Lower lobe of right lung (tissue), 2 donors: ENCODE measurements around the gene HPSE2. TPM values are rescaled to one million over a fixed set of nuclear protein-coding genes. Genes with fewer than 3 reads are reported as not detected.

Source experiments
- ATAC-seq, 2 donors: fragments of 200-7000 bp; cut with Tn5 transposase; one replicate each; pipeline ENCODE4 v1.9.1; 2020 to 2022; ENCODE audit warnings: mild to moderate bottlenecking in 2 of 2, moderate library complexity in 2 of 2
- DNase-seq: peaks from one replicate; pipeline ENCODE4 v3.0.0-alpha.2; 2020
- H3K27ac ChIP-seq: fragments of 200-600 bp; one replicate; pipeline ENCODE4 v1.8.0; 2022
- H3K27me3 ChIP-seq: fragments of 200-600 bp; one replicate; pipeline ENCODE4 v1.8.0; 2022; ENCODE audit warnings: low read depth
- H3K36me3 ChIP-seq: fragments of 200-600 bp; one replicate; pipeline ENCODE4 v1.8.0; 2022; ENCODE audit warnings: mild to moderate bottlenecking
- H3K4me1 ChIP-seq: fragments of 200-600 bp; one replicate; pipeline ENCODE4 v1.8.0; 2022
- H3K4me3 ChIP-seq: fragments of 200-600 bp; one replicate; pipeline ENCODE4 v1.8.0; 2022; ENCODE audit warnings: mild to moderate bottlenecking
- H3K9me3 ChIP-seq: fragments of 200-600 bp; one replicate; pipeline ENCODE4 v1.8.0; 2022
- CTCF ChIP-seq: fragments of 200-600 bp; IDR thresholded peaks from one replicate; pipeline ENCODE4 v1.8.0; 2022; ENCODE audit warnings: antibody characterized with exemption, mild to moderate bottlenecking
- intact Hi-C: fragments of 100-400 bp; cut with DNase I; formaldehyde crosslinking; loops from one replicate; pipeline ENCODE4 v1.11.0; 2022
- total RNA-seq: library from RNA; stranded (reverse); fragmentation: NEBNext Ultra II Directional; extraction: Animal tissue kit (Norgen Biotek cat#: 25700); gene quantifications from one replicate; pipeline ENCODE4 v1.2.1, GENCODE V29; 2021
- donor health status: DM: no; HTN: yes; CAD: no; lungs with severe emphysema.

HPSE2 gene
- total RNA-seq, 1 donor from 2014 or later = 0.77 TPM

GRCh38 chr10:98667081-98667480 is 568.6 kb downstream of the HPSE2 start:
- Histone ChIP-seq H3K27ac (no peak overlapping the region), H3K27me3 (no peaks in the 10 kb centered on the region), H3K4me3 (no peak overlapping the region), H3K4me1 (no peaks in the 10 kb centered on the region), H3K36me3 (no peaks in the 10 kb centered on the region), H3K9me3 (peaks cover 11% of the 10 kb centered on the region)
- DNase-seq (no peak), ATAC-seq (no peak)
- intact Hi-C loops = no loop called here
- TF ChIP-seq CTCF = no peak

GRCh38 chr10:98666276-98666675 is 569.4 kb downstream of the HPSE2 start:
- peaks cover 3% of the 10 kb centered on the region for H3K27me3 ChIP-seq
- DNase-seq (no peak), ATAC-seq (no peak)
- H3K27ac ChIP-seq = no peak overlapping the region
- H3K9me3 ChIP-seq = peaks cover 11% of the 10 kb centered on the region
- no peaks in the 10 kb centered on the region for H3K4me1 ChIP-seq
- intact Hi-C loops = no loop called here
- H3K36me3 ChIP-seq = no peaks in the 10 kb centered on the region
- TF ChIP-seq CTCF = no peak
- H3K4me3 ChIP-seq = no peak overlapping the region

GRCh38 chr10:98664329-98665042 is 571.2 kb downstream of the HPSE2 start:
- no peaks in the 10 kb centered on the region for H3K36me3 ChIP-seq
- H3K4me1 ChIP-seq = no peaks in the 10 kb centered on the region
- peaks cover 3% of the 10 kb centered on the region for H3K27me3 ChIP-seq
- peaks cover 11% of the 10 kb centered on the region for H3K9me3 ChIP-seq
- intact Hi-C loops = no loop called here
- no peak overlapping the region for H3K27ac ChIP-seq
- ATAC-seq = peak; percentile 44 to 67
- TF ChIP-seq CTCF = peak; percentile 55
- DNase-seq = no peak
- H3K4me3 ChIP-seq = no peak overlapping the region

DNA sequence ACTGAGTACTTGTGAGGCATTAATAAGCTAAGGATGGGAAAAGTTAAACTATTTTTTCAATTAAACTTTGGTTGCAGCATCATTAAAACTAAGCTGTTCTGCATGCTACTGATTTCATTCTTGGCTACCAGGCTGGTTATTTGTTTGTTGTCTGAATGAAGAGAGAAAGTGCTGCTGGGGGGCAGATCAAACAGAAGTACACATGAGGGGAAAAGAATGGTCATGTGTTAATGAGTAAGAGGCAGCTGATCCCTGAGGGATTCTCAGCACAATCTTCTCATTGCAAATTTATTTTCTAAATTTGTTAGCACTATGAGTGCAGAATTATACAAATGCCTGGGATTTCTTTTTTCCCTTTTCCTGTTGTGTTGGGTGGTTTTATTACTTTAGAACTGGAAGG is 575.7 kb downstream of the HPSE2 start:
- ATAC-seq = no peak

DNA sequence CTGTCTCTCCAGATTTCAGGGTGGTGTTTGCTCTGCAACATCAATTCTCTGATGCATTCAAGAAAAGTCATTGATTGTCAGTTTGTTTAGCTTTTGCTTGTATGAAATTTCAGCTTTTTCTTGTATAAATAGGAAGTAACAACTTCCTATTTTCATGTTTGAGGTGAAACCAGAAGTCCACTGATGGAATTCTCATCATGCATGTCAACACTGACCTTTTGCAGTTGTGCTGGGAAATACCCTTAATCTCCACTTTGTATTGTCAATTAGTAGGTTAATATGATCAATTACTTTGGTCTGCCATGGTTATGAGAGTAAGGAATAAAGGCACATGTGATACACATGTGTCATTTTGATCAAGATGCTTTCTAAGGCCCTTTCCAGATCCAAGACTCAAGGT is 580.2 kb downstream of the HPSE2 start:
- DNase-seq = no peak
- H3K9me3 ChIP-seq = no peaks in the 10 kb centered on the region
- no peak for ATAC-seq
- no peaks in the 10 kb centered on the region for H3K36me3 ChIP-seq
- no peaks in the 10 kb centered on the region for H3K27me3 ChIP-seq
- H3K4me3 ChIP-seq = no peak overlapping the region
- TF ChIP-seq CTCF = no peak
- H3K27ac ChIP-seq = no peak overlapping the region
- intact Hi-C loops = no loop called here
- H3K4me1 ChIP-seq = no peaks in the 10 kb centered on the region

More for the DNA sequence above, 575.7 kb downstream of the HPSE2 start:
- H3K27ac ChIP-seq = no peak overlapping the region
- no peaks in the 10 kb centered on the region for H3K4me1 ChIP-seq
- intact Hi-C loops = no loop called here
- peaks cover 4% of the 10 kb centered on the region for H3K9me3 ChIP-seq
- TF ChIP-seq CTCF = no peak
- no peak overlapping the region for H3K4me3 ChIP-seq
- H3K27me3 ChIP-seq = peaks cover 3% of the 10 kb centered on the region
- H3K36me3 ChIP-seq = no peaks in the 10 kb centered on the region
- DNase-seq = no peak
